A673 (cell line): ENCODE results near the gene PSMC4. TPM values are rescaled to one million over a fixed set of nuclear protein-coding genes. Genes with fewer than 3 reads are reported as not detected.

ENCODE experiments used
- BruUV-seq: library from RNA; stranded (reverse); fragments of 400-500 nt; replicated peaks from 2 replicates; lab custom pipeline; 2021; lab: Mats Ljungman, UMichigan
- CTCF ChIA-PET: fragments of 300-600 bp; sonication (Branson Sonifier 250); formaldehyde crosslinking; loops from one replicate; lab custom pipeline; 2022; ENCODE audit warnings: antibody characterized with exemption; lab: Charles Lee
- POLR2A ChIA-PET: fragments of 300-600 bp; sonication (Branson Sonifier 250); formaldehyde crosslinking; loops from one replicate; lab custom pipeline; 2022; ENCODE audit warnings: antibody characterized with exemption; ENCODE audit not compliant: low non-redundant PET; lab: Charles Lee
- DNase-seq: peaks from one replicate; pipeline ENCODE4 v3.0.0-alpha.2; 2015; ENCODE audit warnings: low spot score
- H3K27ac ChIP-seq: fragments of 200-600 bp; sonication (generic); 2 replicates; pipeline ENCODE4 v1.5.1; 2016; ENCODE audit warnings: mixed run types, low read depth, mild to moderate bottlenecking, mixed read lengths, antibody characterized with exemption, low read length; ENCODE audit not compliant: poor library complexity, severe bottlenecking
- H3K27me3 ChIP-seq: fragments of 200-600 bp; sonication (generic); replicated peaks from 2 replicates; pipeline ENCODE4 v1.6.1; 2017; ENCODE audit warnings: mixed run types, low read depth, mild to moderate bottlenecking, mixed read lengths, antibody characterized with exemption, low read length; ENCODE audit not compliant: insufficient read depth, poor library complexity
- H3K36me3 ChIP-seq: fragments of 200-600 bp; sonication (generic); 2 replicates; pipeline ENCODE4 v1.6.1; 2016; ENCODE audit warnings: mixed run types, mild to moderate bottlenecking, mixed read lengths, antibody characterized with exemption, low read length; ENCODE audit not compliant: insufficient read depth, poor library complexity, severe bottlenecking
- H3K4me1 ChIP-seq: fragments of 200-600 bp; sonication (generic); 2 replicates; pipeline ENCODE4 v1.6.1; 2017; ENCODE audit warnings: mixed run types, mild to moderate bottlenecking, mixed read lengths, antibody characterized with exemption, low read length; ENCODE audit not compliant: insufficient read depth, poor library complexity, severe bottlenecking
- H3K4me3 ChIP-seq: fragments of 200-600 bp; sonication (generic); 2 replicates; pipeline ENCODE4 v1.5.1; 2016; ENCODE audit warnings: low read depth, mixed run types, mild to moderate bottlenecking, mixed read lengths, low read length; ENCODE audit not compliant: poor library complexity, severe bottlenecking
- H3K9me3 ChIP-seq: fragments of 200-600 bp; sonication (generic); 2 replicates; pipeline ENCODE4 v1.6.1; 2016; ENCODE audit warnings: mixed run types, low read depth, mild to moderate bottlenecking, mixed read lengths, antibody characterized with exemption, low read length; ENCODE audit not compliant: poor library complexity, severe bottlenecking
- CTCF ChIP-seq: fragments of 300-800, 200-600 bp; sonication (generic); conservative IDR thresholded peaks from 2 replicates; pipeline ENCODE4 v1.5.1; 2017; ENCODE audit warnings: low read depth, mild to moderate bottlenecking, antibody characterized with exemption, low read length, moderate library complexity, mixed read lengths
- EZH2 ChIP-seq: fragments of 200-600 bp; sonication (generic); IDR thresholded peaks from 2 replicates; pipeline ENCODE4 v1.6.1; 2017; ENCODE audit warnings: borderline replicate concordance, low read depth, mild to moderate bottlenecking, mixed read lengths, antibody characterized with exemption, low read length; ENCODE audit not compliant: poor library complexity, severe bottlenecking
- intact Hi-C: fragments of 100-400 bp; cut with micrococcal nuclease; formaldehyde crosslinking; loops from one replicate; pipeline ENCODE4 v1.10.0; 2022; ENCODE audit not compliant: unreplicated experiment
- total RNA-seq: library from RNA; stranded (reverse); gene quantifications from 2 replicates; pipeline ENCODE4 v1.2.3, GENCODE V29; 2021

The PSMC4 gene
- total RNA-seq, 1 experiment from 2014 or later = 291 TPM

GRCh38 chr19:39936622-39937021 is 34.3 kb upstream of the PSMC4 start:
- Histone ChIP-seq H3K36me3 (no peaks in the 10 kb centered on the region), H3K9me3 (peaks cover 8% of the 10 kb centered on the region), H3K4me3 (no peak overlapping the region), H3K27ac (peak overlapping the region; percentile 63), H3K27me3 (no peaks in the 10 kb centered on the region), H3K4me1 (peaks cover 36% of the 10 kb centered on the region)
- TF ChIP-seq CTCF = no peak
- TF ChIP-seq EZH2 = no peak
- intact Hi-C loops = no loop called here
- BruUV-seq = no TSS peak
- DNase-seq = no peak
- CTCF ChIA-PET = no interaction called here
- POLR2A ChIA-PET = no interaction called here

- intact Hi-C loops = no loop called here
- Histone ChIP-seq H3K4me1 (peaks cover 42% of the 10 kb centered on the region), H3K4me3 (no peak overlapping the region), H3K9me3 (peaks cover 8% of the 10 kb centered on the region), H3K27me3 (no peaks in the 10 kb centered on the region), H3K27ac (peak overlapping the region; percentile 23), H3K36me3 (no peaks in the 10 kb centered on the region)
- no peak for DNase-seq
- BruUV-seq = no TSS peak
- ChIA-PET CTCF (no interaction called here), POLR2A (no interaction called here)
- TF ChIP-seq EZH2 (no peak), CTCF (no peak)
Observed at GRCh38 chr19:39937094-39937720, 33.8 kb upstream of the PSMC4 start.

- Histone ChIP-seq H3K9me3 (peaks cover 8% of the 10 kb centered on the region), H3K27me3 (no peaks in the 10 kb centered on the region), H3K36me3 (no peaks in the 10 kb centered on the region), H3K27ac (peak overlapping the region; percentile 23), H3K4me1 (peaks cover 47% of the 10 kb centered on the region), H3K4me3 (no peak overlapping the region)
- TF ChIP-seq EZH2 = no peak
- TF ChIP-seq CTCF = no peak
- POLR2A ChIA-PET = no interaction called here
- intact Hi-C loops = no loop called here
- CTCF ChIA-PET = no interaction called here
- DNase-seq = no peak
- BruUV-seq = no TSS peak
Observed at GRCh38 chr19:39937787-39938186, 33.2 kb upstream of the PSMC4 start.
